ENCODE data around the gene ZC3H12C.

ZC3H12C gene

DNA sequence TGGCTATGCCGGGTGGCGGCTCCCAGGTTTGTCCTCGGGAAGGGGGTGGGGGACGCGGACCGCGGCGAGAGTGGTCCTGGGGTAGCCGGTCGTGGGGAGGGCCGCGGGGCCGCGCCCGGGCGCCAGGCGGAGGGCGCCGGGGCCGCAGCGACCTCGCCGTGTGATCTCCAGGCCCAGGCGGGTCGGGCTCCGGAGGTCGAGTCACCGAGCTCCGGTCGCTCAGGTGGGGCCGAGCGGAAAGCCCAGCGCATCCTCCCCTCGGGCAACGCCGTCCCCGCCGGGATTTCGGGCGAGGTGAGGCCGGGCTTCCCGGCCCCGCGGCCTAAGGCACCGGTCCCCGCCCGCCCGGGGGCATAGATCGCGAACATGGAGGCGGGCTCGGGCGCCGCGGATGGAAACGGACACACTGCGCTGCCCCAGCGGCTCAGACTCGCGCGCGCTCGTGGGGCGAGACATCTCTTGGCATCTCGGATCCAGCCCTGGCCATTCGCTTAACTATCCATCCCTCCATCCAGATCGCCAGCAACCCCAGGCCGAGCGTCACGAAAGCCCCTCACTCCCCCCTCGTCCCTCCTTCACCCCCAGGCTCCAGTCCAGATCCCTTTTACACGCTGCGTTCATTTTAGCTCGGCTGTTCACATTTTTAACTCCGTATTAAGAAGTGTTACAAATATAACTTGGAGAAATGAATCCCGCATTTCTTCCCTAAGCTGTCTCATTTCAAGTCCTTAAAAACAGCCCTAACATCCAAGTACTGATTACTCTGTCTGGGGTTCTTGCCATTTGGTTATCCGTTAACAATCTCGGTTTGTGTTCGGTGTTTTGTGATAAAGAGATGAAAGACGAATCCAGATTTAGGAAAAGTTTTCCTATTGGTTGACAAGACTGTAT, 460 bp downstream of the ZC3H12C start:
- in situ Hi-C loops (cut with MboI; ENCODE audit: low pct_unique_long_range_greater_than_20kb, low sequenced_read_pairs): loop anchor here (25.0 kb wide), 1 partner anchor 131 kb away; no protein-coding TSS in a partner anchor

DNA sequence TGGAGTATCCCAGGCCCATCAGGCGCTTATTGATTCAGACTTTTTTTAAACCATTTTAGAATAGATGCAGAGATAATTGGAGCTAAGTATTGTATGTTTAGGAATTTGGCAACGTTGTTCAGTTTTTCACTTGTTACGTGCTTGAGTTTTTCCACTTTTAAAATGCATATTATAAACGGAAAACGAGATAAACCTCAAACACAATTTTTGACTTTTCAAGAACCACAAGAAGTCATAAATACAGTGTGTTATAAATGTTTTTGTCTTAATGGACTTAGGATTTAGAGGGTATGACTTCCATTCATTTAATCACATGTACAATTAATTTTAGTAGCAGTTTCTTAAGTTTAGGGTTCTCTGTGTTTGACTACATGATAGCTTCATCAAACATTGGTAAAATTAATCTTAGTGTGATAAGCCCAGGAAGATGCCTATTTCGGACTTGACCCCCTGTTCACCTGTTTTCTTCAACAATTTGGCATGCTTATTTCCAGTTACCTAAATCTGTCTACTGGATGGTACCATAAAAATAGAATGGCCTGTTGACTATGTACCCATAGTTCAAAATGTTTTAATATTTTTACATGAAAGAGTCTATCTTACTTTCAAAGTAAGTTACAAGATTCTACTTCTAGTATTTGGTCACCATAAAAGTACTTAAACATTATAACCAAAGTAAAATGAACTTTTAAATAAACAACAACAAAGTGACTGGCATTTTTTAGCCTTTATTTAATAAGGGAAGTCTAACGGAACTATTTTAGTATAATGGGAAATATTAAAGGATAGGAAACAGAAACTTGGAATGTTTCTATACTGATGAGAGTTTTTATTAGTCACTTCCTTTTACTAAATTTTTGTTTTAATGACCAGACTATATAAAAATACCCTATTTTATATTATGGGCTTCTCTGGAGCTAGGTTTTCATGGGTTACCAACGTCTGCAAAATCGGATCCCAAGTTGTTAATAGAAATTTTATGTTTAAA, 1.4 kb downstream of the ZC3H12C start:
- DNase-seq: no peak
- in situ Hi-C loops (cut with MboI; ENCODE audit: low pct_unique_long_range_greater_than_20kb, low sequenced_read_pairs): loop anchor here (25.0 kb wide), 1 partner anchor 132 kb away; no protein-coding TSS in a partner anchor

More for the DNA sequence above, 460 bp downstream of the ZC3H12C start:
- DNase-seq: peak; percentile 60

DNA sequence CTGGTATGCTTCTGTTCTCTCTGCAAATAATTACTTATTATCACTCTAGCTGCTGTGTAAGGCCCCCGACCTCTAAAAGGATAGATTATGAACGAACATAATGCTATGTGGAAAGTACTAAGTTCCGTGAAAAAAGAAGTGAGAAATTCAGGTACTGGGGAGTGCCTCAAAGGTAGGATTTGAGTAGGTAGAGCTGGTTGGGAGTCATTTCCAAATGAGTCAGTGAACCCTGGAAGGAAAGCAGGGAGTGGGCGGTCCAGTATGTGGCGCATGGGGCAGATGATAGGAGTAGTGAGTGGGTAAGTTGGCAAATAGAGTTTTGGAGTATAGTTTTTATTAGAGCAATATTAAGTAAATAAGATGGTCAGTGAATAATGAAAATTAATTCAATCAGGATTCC, 2.4 kb downstream of the ZC3H12C start:
- no peak for DNase-seq
- in situ Hi-C loops (cut with MboI; ENCODE audit: low pct_unique_long_range_greater_than_20kb, low sequenced_read_pairs): loop anchor here (25.0 kb wide), 1 partner anchor 133 kb away; no protein-coding TSS in a partner anchor

DNA sequence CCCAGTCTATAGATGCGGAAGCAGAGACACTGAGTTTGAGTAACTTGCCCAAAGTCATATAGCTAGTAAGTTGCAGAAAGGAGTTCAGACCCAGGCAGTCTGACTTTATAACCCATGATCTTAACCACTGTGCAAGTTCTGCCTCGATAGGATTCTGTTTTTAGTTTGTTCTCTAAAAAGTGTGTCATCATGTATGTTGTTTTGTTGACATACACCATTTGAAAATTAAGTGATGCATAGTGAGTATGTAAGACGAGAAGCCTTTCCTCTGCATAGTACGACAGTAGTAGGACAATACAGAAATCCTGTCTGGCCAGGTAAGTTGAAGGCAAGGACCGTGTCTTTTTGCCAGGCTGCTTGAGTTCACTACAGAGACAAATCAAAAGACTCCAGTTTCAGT, 3.3 kb downstream of the ZC3H12C start:
- DNase-seq: no peak
- in situ Hi-C loops (cut with MboI; ENCODE audit: low pct_unique_long_range_greater_than_20kb, low sequenced_read_pairs): loop anchor here (25.0 kb wide), 1 partner anchor 134 kb away; no protein-coding TSS in a partner anchor

DNA sequence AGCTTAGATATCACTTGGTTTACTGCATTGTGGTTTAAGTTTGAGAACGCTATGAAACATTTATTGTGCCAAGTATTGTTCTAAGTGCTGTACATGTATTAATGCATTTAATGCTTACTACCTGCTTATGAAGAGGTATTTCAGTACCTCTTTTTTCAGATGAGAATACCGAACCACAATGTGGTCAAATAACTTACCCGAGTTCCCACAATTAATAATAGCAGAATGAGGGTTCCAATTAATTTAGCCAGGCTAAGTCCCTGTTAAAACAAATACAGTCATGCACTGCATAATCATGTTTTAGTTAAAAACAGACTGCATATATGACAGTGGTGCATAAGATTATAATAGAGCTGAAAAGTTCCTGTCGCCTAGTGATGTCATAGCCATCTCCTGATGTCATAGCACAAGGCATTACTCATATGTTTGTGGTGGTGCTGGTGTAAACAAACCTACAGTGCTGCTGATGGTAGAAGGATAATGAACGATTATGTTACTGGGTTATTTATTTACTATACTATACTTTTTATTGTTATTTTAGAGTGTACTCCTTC, 4.3 kb downstream of the ZC3H12C start:
- in situ Hi-C loops (cut with MboI; ENCODE audit: low pct_unique_long_range_greater_than_20kb, low sequenced_read_pairs): loop anchor here (25.0 kb wide), 1 partner anchor 135 kb away; no protein-coding TSS in a partner anchor
- DNase-seq: no peak

DNA sequence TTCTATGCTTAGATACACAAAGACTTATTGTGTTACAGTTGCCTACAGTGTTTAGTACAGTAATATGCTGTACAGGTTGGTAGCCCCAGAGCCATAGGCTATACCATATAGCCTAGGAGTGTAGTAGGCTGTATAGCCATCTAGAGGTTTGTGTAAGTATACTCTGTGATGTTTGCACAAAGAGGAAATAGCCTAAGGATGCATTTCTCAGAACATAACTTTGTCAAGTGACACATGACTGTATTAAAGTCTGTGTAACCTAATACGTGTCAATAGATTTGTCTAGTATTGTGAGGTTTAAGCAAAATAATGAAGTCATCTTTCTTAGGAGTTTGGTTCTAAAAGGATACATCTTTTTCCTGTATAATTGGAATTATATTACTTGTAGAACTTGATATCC, 5.5 kb downstream of the ZC3H12C start:
- peak; percentile 56 for DNase-seq
- in situ Hi-C loops (cut with MboI; ENCODE audit: low pct_unique_long_range_greater_than_20kb, low sequenced_read_pairs): loop anchor here (25.0 kb wide), 1 partner anchor 136 kb away; no protein-coding TSS in a partner anchor

DNA sequence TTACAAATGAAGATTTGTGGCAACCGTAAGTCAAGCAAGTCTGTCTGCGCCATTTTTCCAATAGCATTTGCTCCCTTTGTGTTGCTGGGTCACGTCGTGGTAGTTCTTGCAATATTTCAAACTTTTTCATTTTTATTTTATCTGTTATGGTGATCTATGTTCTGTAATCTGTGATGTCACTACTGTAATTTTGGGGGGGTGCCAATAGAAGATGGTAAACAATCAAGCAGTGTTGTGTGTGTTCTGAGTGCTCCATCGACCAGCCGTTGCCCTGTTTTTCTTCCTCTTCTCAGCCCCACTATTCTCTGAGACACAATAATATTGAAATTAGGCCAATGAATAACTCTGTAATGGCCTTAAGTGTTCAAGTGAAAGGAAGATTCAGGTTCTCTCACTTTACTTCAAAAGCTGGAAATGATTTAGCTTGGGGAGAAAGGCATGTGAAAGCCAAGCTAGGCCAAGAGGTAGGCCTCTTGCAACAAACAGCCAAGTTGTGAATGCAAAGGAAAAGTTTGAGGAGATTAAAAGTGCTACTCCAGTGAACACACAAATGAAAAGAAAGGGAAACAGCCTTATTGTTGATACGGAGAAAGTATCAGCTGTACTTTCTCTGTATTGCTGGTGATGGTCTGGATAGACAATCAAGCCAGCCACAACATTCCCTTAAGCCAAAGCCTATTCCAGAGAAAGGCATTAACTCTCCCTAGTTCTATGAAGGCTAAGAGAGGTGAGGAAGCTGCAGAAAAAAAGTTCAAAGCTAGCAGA, 7.5 kb downstream of the ZC3H12C start:
- in situ Hi-C loops (cut with MboI; ENCODE audit: low pct_unique_long_range_greater_than_20kb, low sequenced_read_pairs): no loop called here
- no peak for DNase-seq

DNA sequence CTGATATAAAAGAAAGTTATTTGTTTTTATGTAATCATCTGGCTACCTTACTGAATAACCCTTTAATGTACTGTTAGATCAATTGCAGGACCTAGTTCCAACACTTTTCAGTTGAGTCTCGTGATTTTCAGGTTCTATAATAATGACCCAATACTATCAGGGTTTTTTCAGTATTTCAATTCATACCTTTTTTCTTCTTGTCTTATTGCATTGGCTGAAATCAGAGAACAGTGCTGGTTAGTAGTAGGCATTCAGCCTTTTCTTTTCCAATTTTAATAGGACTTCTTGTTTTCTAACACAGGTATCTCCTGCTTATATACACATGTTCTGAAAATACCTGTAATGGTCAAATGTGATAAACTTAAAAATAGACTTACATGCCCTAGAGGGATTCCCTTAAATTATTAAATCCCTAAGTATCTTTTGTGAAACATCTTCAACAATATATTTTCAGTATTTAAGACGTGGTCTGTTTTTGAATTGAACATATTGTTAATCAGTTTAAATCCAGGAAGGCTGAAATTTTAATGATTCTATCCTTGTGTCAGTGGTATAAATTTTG, 13.6 kb downstream of the ZC3H12C start:
- in situ Hi-C loops (cut with MboI; ENCODE audit: low pct_unique_long_range_greater_than_20kb, low sequenced_read_pairs): no loop called here
- DNase-seq: no peak

DNA sequence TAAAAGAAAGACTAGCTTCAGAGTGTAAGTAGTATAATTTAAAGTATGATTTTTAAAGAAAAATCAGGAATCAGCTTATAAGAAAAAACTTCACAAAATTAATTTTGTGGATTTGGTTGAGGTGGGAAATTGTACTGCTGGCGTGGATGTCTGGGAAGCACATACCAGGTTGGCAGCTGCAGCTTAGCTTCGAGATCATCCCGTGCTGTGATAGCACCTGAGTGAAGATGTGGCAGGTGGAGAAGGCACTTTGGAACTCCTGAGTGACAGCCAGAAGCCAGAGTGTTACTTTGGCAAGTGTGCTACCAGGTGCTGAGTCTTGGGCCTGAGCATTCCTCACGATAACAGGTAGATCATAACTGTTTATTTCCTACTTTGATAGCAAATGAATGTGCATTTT, 17.7 kb downstream of the ZC3H12C start:
- no peak for DNase-seq
- in situ Hi-C loops (cut with MboI; ENCODE audit: low pct_unique_long_range_greater_than_20kb, low sequenced_read_pairs): no loop called here

DNA sequence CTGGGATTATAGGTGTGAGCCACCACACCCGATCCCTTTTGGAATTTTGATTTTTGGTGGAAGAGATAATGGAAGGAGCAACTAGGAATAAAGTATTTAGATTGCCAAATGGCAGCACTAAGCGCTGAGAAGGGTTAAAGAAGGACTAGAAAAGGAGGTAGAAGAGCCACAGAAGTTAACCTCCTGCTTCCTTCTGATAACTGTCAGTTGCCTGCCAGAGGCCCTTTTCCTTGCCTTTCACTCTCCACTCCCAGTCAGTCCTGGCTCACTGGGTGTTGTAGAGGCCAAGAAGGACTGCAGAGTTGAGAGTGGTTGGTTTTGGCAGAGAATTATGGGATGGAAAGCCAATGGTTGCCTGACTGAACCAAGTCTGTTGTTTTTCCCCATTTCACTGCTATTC, 19.3 kb downstream of the ZC3H12C start:
- in situ Hi-C loops (cut with MboI; ENCODE audit: low pct_unique_long_range_greater_than_20kb, low sequenced_read_pairs): no loop called here
- peak; percentile 41 for DNase-seq

DNA sequence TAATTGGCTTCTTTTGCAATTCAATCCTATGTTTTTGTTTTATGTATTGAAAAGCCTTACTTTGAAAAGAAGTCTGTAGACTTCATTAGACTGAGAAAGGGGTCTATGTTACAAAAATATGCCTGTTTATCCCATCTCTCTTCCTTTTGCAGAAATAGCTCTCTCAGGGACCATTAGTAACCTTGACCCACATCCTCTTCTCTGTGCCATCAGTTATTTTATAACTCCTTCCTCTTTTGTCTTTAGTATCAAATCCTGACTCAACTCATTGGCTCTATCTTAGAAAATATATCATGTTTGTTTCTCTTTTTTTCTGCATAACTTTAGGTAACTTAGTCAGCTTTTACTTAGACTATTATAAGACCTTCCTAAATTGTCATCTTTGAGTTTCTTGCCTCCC, 20.3 kb downstream of the ZC3H12C start:
- DNase-seq: peak; percentile 35
- in situ Hi-C loops (cut with MboI; ENCODE audit: low pct_unique_long_range_greater_than_20kb, low sequenced_read_pairs): no loop called here

DNA sequence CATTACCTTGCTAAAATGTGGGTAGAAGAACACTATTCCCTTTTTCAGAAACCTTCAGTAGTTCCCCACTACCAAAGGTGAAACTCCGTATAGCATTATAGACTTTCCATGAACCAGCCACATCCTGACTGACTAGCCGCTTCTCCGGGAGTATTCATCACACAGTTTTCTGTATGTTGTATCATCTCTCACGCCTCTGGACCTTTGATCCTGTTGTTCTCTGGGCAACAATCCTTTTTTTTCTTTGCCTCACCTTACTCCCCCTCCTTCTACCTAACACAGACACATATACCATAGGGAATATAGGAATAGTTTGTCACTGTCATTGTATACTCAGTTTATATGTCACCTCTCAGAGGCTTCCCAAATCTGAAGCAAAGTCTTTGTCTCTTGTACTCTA, 20.8 kb downstream of the ZC3H12C start:
- in situ Hi-C loops (cut with MboI; ENCODE audit: low pct_unique_long_range_greater_than_20kb, low sequenced_read_pairs): no loop called here
- DNase-seq: no peak

DNA sequence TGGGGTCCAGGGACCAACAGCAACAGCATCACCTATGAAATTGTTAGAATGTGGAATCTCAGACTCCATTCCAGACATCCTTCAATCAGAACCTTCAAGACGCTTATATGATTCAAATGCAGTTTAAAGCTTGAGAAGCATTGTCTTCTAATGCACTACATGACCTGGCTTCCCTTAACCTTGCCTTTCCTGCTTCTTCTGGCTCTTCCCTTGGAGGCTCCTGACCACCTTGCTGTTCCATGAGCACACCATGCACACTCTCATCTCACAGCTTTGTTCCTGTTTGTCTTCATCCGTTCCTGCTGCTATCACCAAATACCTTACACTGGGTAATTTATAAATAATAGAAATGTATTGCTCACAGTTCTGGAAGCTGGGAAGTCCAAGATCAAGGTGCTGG, 26.1 kb downstream of the ZC3H12C start:
- DNase-seq: no peak
- in situ Hi-C loops (cut with MboI; ENCODE audit: low pct_unique_long_range_greater_than_20kb, low sequenced_read_pairs): no loop called here

DNA sequence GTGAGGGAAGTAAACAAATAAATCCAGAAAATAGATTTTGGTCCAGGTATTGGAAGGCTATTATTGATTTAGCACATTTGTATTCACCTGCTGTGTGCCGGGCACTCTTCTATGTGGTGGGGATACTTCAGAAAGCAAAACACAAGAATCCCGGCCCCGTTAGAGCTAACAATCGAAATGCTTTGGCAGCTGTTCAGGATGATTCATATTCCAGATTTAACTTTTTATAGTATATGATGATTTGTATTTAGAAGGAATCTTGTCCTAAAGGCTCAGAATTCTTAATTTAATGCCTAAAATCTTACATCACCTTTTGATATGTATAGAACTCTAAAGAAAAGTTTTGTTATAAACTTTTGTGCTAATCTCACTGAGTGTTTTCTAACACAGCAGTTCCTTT, 28.0 kb downstream of the ZC3H12C start:
- in situ Hi-C loops (cut with MboI; ENCODE audit: low pct_unique_long_range_greater_than_20kb, low sequenced_read_pairs): no loop called here
- DNase-seq: no peak

DNA sequence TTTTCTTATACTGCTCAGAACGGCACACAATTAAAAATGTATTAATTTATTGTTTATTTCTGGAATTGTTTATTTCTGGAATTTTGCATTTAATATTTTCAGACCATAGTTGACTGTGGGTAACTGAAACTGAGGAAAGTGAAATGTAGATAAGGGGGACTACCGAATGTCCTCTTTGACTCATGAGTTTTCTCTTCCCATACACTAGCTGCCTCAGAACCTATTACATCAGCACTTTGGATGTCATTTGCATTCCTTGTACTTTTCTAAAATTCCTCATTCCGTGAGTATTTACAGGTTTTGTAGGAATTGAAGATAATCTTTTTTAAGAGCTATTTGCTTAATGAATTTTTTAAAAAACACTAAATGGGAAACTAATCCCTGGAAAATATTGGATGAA, 29.8 kb downstream of the ZC3H12C start:
- no peak for DNase-seq
- in situ Hi-C loops (cut with MboI; ENCODE audit: low pct_unique_long_range_greater_than_20kb, low sequenced_read_pairs): no loop called here

DNA sequence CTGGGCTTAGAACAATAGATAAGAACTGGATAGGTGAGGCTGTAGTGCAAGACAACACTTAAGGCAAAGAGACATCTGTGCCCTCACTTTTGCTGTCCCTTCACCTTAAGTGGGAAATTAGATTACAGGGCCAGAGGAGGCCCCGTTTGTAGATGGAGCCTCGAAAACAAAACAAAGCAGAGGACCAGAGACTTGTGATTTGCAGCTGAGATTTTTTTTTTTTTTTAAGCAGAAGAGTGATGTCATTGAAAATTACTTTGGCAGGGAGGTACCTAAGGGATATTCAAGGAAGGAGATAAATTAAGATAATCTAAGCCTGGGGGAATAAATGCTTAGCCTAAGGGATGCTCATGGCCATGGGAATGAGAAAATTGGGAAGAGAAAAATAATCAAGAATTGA, 31.4 kb downstream of the ZC3H12C start:
- in situ Hi-C loops (cut with MboI; ENCODE audit: low pct_unique_long_range_greater_than_20kb, low sequenced_read_pairs): no loop called here
- no peak for DNase-seq

DNA sequence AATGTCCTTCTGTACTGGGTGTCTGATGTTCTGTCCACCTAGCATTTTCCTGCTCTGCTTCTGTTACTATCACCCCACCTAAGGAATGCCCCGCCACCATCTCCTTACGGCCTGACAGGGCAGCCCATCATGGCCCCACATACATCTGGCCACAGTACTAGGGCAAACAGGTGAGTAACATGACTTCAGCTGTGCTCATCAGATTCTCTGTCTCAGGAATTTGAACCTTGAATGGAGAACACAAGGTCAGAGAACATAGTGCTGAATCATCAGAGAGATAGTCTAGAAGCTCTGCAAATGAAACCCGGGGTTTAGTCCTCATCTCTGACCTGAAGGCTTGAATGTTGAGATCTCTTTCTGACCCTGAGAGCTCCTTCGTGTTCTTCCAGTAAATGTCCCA, 32.4 kb downstream of the ZC3H12C start:
- no peak for DNase-seq
- in situ Hi-C loops (cut with MboI; ENCODE audit: low pct_unique_long_range_greater_than_20kb, low sequenced_read_pairs): no loop called here

DNA sequence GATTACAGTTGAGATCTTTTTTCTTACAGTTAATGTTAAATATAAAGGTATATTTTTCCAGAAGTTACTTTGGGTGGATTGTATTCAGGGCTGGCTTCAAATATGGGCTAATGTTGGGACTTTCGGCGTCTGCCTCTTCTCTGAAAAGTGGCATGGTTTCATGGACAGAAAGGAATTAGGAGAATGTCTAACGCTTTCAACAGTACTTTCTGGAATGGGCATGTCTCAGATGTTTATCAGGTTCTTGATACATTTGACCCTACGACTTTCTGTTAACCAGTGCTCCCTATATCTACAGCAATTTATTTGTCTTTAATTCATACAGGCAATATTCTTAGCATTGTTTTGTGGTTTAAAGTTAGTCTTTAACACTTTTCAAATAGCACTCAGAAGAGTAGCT, 33.7 kb downstream of the ZC3H12C start:
- no peak for DNase-seq
- in situ Hi-C loops (cut with MboI; ENCODE audit: low pct_unique_long_range_greater_than_20kb, low sequenced_read_pairs): no loop called here
